SJSA1 (cell line): ENCODE measurements around the gene GNPTG. TPM values are rescaled to one million over a fixed set of nuclear protein-coding genes. Genes with fewer than 3 reads are reported as not detected.
"Not testable (repeated sequence)": the region's sequence is repeated elsewhere in the genome, so short reads cannot be mapped to it uniquely, and the experiment has no call there.

Experiments used
- DNase-seq, 2 experiments: peaks; one replicate each; pipeline ENCODE4 v3.0.0-alpha.2; 2015 to 2020; ENCODE audit warnings: low spot score in 2 of 2, low read depth in 1 of 2
- H3K27ac ChIP-seq: fragments of 250-450 bp; sonication (Bioruptor Pico); 2 replicates; pipeline ENCODE4 v1.5.1; 2020; ENCODE audit warnings: mild to moderate bottlenecking, moderate library complexity
- H3K27me3 ChIP-seq: fragments of 250-450 bp; sonication (Bioruptor Pico); replicated peaks from 2 replicates; pipeline ENCODE4 v1.5.1; 2020; ENCODE audit warnings: mild to moderate bottlenecking, moderate library complexity
- H3K36me3 ChIP-seq: fragments of 250-450 bp; sonication (Bioruptor Pico); 2 replicates; pipeline ENCODE4 v1.5.1; 2020; ENCODE audit warnings: mild to moderate bottlenecking
- H3K4me1 ChIP-seq: fragments of 250-450 bp; sonication (Bioruptor Pico); replicated peaks from 2 replicates; pipeline ENCODE4 v1.6.1; 2021; ENCODE audit warnings: mild to moderate bottlenecking
- H3K4me3 ChIP-seq: fragments of 250-450 bp; sonication (Bioruptor Pico); 2 replicates; pipeline ENCODE4 v1.5.1; 2020; ENCODE audit warnings: mild to moderate bottlenecking
- H3K9me3 ChIP-seq: fragments of 250-450 bp; sonication (Bioruptor Pico); replicated peaks from 2 replicates; pipeline ENCODE4 v1.5.1; 2020; ENCODE audit warnings: mild to moderate bottlenecking
- total RNA-seq: library from RNA; depleted of rRNA; stranded (reverse); fragments of >200 nt; shearing (Covaris generic); gene quantifications from 2 replicates; pipeline ENCODE4 v1.2.3, GENCODE V29; 2014

GNPTG gene
- total RNA-seq, 1 experiment from 2014 or later = 45.9 TPM

GRCh38 chr16:1325261-1325660, 26.5 kb upstream of the GNPTG start:
- Histone ChIP-seq H3K27ac (no peak overlapping the region), H3K27me3 (no peaks in the 10 kb centered on the region), H3K9me3 (peaks cover 2% of the 10 kb centered on the region; the same call in 1 of the 2 replicates), H3K4me1 (no peaks in the 10 kb centered on the region), H3K4me3 (no peak overlapping the region), H3K36me3 (peaks cover 48% of the 10 kb centered on the region)
- DNase-seq = no peak

GRCh38 chr16:1325673-1326371, 25.9 kb upstream of the GNPTG start:
- H3K27me3 ChIP-seq = no peaks in the 10 kb centered on the region
- H3K36me3 ChIP-seq = peaks cover 42% of the 10 kb centered on the region
- H3K4me1 ChIP-seq = no peaks in the 10 kb centered on the region

GRCh38 chr16:1326391-1326790, 25.3 kb upstream of the GNPTG start:
- no peak for DNase-seq
- Histone ChIP-seq H3K27ac (no peak overlapping the region), H3K4me3 (no peak overlapping the region), H3K9me3 (peaks cover 5% of the 10 kb centered on the region), H3K27me3 (peaks cover 2% of the 10 kb centered on the region), H3K4me1 (peaks cover 1% of the 10 kb centered on the region; the same call in 1 of the 2 replicates), H3K36me3 (peaks cover 39% of the 10 kb centered on the region)

More at GRCh38 chr16:1325673-1326371, 25.9 kb upstream of the GNPTG start:
- Histone ChIP-seq H3K27ac (no peak overlapping the region), H3K9me3 (peaks cover 5% of the 10 kb centered on the region), H3K4me3 (no peak overlapping the region)
- no peak for DNase-seq

- Histone ChIP-seq H3K27ac (no peak overlapping the region), H3K9me3 (peaks cover 5% of the 10 kb centered on the region)
These were observed 24.6 kb upstream of the GNPTG start for GRCh38 chr16:1326946-1327618.

GRCh38 chr16:1327619-1327947, 24.1 kb upstream of the GNPTG start:
- Histone ChIP-seq H3K4me3 (no peak overlapping the region), H3K27me3 (peaks cover 14% of the 10 kb centered on the region), H3K36me3 (peaks cover 32% of the 10 kb centered on the region), H3K27ac (no peak overlapping the region), H3K4me1 (peaks cover 10% of the 10 kb centered on the region; the same call in 1 of the 2 replicates), H3K9me3 (peaks cover 5% of the 10 kb centered on the region)
- no peak for DNase-seq

More at GRCh38 chr16:1326946-1327618, 24.6 kb upstream of the GNPTG start:
- no peak overlapping the region for H3K4me3 ChIP-seq
- H3K36me3 ChIP-seq = peaks cover 36% of the 10 kb centered on the region
- peaks cover 8% of the 10 kb centered on the region; the same call in 1 of the 2 replicates for H3K4me1 ChIP-seq
- H3K27me3 ChIP-seq = peaks cover 9% of the 10 kb centered on the region
- no peak for DNase-seq

GRCh38 chr16:1328136-1328535, 23.6 kb upstream of the GNPTG start:
- peaks cover 20% of the 10 kb centered on the region for H3K27me3 ChIP-seq
- not testable (repeated sequence) for H3K4me3 ChIP-seq, H3K9me3 ChIP-seq, H3K27ac ChIP-seq, DNase-seq
- peaks cover 30% of the 10 kb centered on the region for H3K36me3 ChIP-seq
- peaks cover 12% of the 10 kb centered on the region for H3K4me1 ChIP-seq

- not testable (repeated sequence) for H3K4me3 ChIP-seq, DNase-seq, H3K9me3 ChIP-seq, H3K27ac ChIP-seq
- Histone ChIP-seq H3K27me3 (peaks cover 28% of the 10 kb centered on the region), H3K4me1 (peaks cover 19% of the 10 kb centered on the region), H3K36me3 (peaks cover 22% of the 10 kb centered on the region)
These were observed 22.8 kb upstream of the GNPTG start for GRCh38 chr16:1328961-1329360.

GRCh38 chr16:1330260-1330914, 21.3 kb upstream of the GNPTG start:
- H3K4me3 ChIP-seq = no peak overlapping the region
- peaks cover 8% of the 10 kb centered on the region for H3K36me3 ChIP-seq
- DNase-seq = no peak
- H3K27ac ChIP-seq = no peak overlapping the region
- H3K9me3 ChIP-seq = peaks cover 8% of the 10 kb centered on the region
- H3K27me3 ChIP-seq = peaks cover 42% of the 10 kb centered on the region
- H3K4me1 ChIP-seq = peaks cover 19% of the 10 kb centered on the region

GRCh38 chr16:1330931-1331711, 20.6 kb upstream of the GNPTG start:
- peaks cover 50% of the 10 kb centered on the region for H3K27me3 ChIP-seq
- no peak overlapping the region for H3K27ac ChIP-seq
- H3K36me3 ChIP-seq = 0 out of 2 replicates have a peak, but pooled peaks cover under 1% of the 10 kb centered on the region
- H3K4me3 ChIP-seq = no peak overlapping the region
- peaks cover 8% of the 10 kb centered on the region for H3K9me3 ChIP-seq
- H3K4me1 ChIP-seq = peaks cover 19% of the 10 kb centered on the region
- DNase-seq = no peak

GRCh38 chr16:1331712-1332617, 19.8 kb upstream of the GNPTG start:
- Histone ChIP-seq H3K4me1 (peaks cover 19% of the 10 kb centered on the region), H3K4me3 (no peak overlapping the region), H3K9me3 (peaks cover 8% of the 10 kb centered on the region), H3K27ac (no peak overlapping the region), H3K27me3 (peaks cover 58% of the 10 kb centered on the region), H3K36me3 (no peaks in the 10 kb centered on the region)
- DNase-seq = no peak

- Histone ChIP-seq H3K4me3 (no peak overlapping the region), H3K27ac (no peak overlapping the region), H3K9me3 (peaks cover 8% of the 10 kb centered on the region), H3K36me3 (no peaks in the 10 kb centered on the region), H3K27me3 (peaks cover 65% of the 10 kb centered on the region), H3K4me1 (peaks cover 19% of the 10 kb centered on the region)
- no peak for DNase-seq
These were observed 19.0 kb upstream of the GNPTG start for GRCh38 chr16:1332618-1333148.

- Histone ChIP-seq H3K27ac (no peak within 1 kb of the TSS), H3K4me3 (no peak within 1 kb of the TSS), H3K27me3 (peaks cover 69% of the 10 kb centered on the region), H3K36me3 (no peaks in the 10 kb centered on the region), H3K4me1 (peaks cover 19% of the 10 kb centered on the region), H3K9me3 (peaks cover 8% of the 10 kb centered on the region)
- DNase-seq = no peak
These were observed 18.4 kb upstream of the GNPTG start, which contains the start of gene BAIAP3 for GRCh38 chr16:1333149-1333812. BAIAP3 (plus strand) TSS chr16:1333645; CDS start chr16:1338550, 4,905 bp downstream.
